HepG2 (cell line): Measurements from ENCODE around the gene ZNF526. TPM values are rescaled to one million over a fixed set of nuclear protein-coding genes. Genes with fewer than 3 reads are reported as not detected.

Experiments used
- ATAC-seq: fragments of 200-7000 bp; cut with Tn5 transposase; 3 replicates; pipeline ENCODE4 v1.9.1; 2020; ENCODE audit warnings: mild to moderate bottlenecking, moderate library complexity
- BruUV-seq: library from RNA; stranded (reverse); fragments of 400-500 nt; replicated peaks from 2 replicates; lab custom pipeline; 2021; lab: Mats Ljungman, UMichigan
- CTCF ChIA-PET: fragments of 300-600 bp; formaldehyde crosslinking; extraction: SDS; loops from one replicate; lab custom pipeline; 2021; ENCODE audit warnings: low total read pairs, inconsistent platforms, low intra/inter-chr PET ratio; lab: Yijun Ruan, JAX
- POLR2A ChIA-PET: fragments of 350-600 bp; sonication (Branson Sonifier 250); formaldehyde crosslinking; loops from one replicate; lab custom pipeline; 2020; ENCODE audit warnings: antibody characterized with exemption, inconsistent platforms; lab: Yijun Ruan, JAX
- DNase-seq: peaks from one replicate; pipeline ENCODE4 v3.0.0-alpha.2; 2015; ENCODE audit warnings: low spot score
- FAIRE-seq: peaks from 3 replicates; lab custom pipeline; 2011; peaks lifted over from hg19 to GRCh38; lab: Jason Lieb, UNC
- H2AFZ ChIP-seq: one replicate; pipeline ENCODE4 v1.6.1; 2011; ENCODE audit warnings: low read length, inconsistent platforms
- H3K27ac ChIP-seq: fragments of 300-600 bp; 3 replicates; pipeline ENCODE4 v1.8.0; 2011; ENCODE audit warnings: mixed run types, mild to moderate bottlenecking, mixed read lengths, low read length, inconsistent platforms; ENCODE audit not compliant: insufficient read depth; ENCODE audit errors: extremely low read length
- H3K27me3 ChIP-seq, 2 experiments: fragments of 200-600 bp in 1 of 2; 2 replicates in 1 of 2; 3 replicates in 1 of 2; pipeline versions ENCODE4 v1.6.0 to v1.8.0; 2011; ENCODE audit warnings: low read length in 2 of 2, mild to moderate bottlenecking in 2 of 2, moderate library complexity in 2 of 2, inconsistent platforms in 1 of 2; ENCODE audit not compliant: insufficient read depth in 2 of 2, control insufficient read depth in 1 of 2
- H3K36me3 ChIP-seq, 2 experiments: fragments of 200-600 bp in 1 of 2; replicated peaks in 1 of 2; 2 replicates in 1 of 2; 3 replicates in 1 of 2; pipeline versions ENCODE4 v1.5.1 to v1.8.0; 2011; ENCODE audit warnings: low read length in 2 of 2, inconsistent platforms in 1 of 2; ENCODE audit not compliant: insufficient read depth in 2 of 2, control insufficient read depth in 1 of 2
- H3K4me1 ChIP-seq: 2 replicates; pipeline ENCODE4 v1.5.1; 2012; ENCODE audit warnings: low read length, inconsistent platforms; ENCODE audit not compliant: insufficient read depth
- H3K4me2 ChIP-seq: 2 replicates; pipeline ENCODE4 v1.6.0; 2011; ENCODE audit warnings: low read depth, low read length, inconsistent platforms
- H3K4me3 ChIP-seq, 3 experiments: fragments of 200-600 bp in 1 of 3; sonication (generic), shearing (Covaris generic) in 1 of 3; replicated peaks in 1 of 3; 2 replicates each; pipeline ENCODE4 v1.5.1; 2011 to 2016; ENCODE audit warnings: low read length in 3 of 3, inconsistent platforms in 2 of 3, low read depth in 2 of 3, mild to moderate bottlenecking in 2 of 3, control low read depth in 1 of 3, mixed read lengths in 1 of 3; ENCODE audit not compliant: insufficient read depth in 1 of 3
- H3K79me2 ChIP-seq: one replicate; pipeline ENCODE4 v1.6.1; 2011; ENCODE audit warnings: low read length, inconsistent platforms; ENCODE audit not compliant: insufficient read depth
- H3K9ac ChIP-seq: 2 replicates; pipeline ENCODE4 v1.6.0; 2011; ENCODE audit warnings: mild to moderate bottlenecking, low read depth, low read length, inconsistent platforms; ENCODE audit not compliant: insufficient read depth
- H3K9me3 ChIP-seq: 2 replicates; pipeline ENCODE4 v1.5.1; 2012; ENCODE audit warnings: mild to moderate bottlenecking, low read length
- H4K20me1 ChIP-seq: 2 replicates; pipeline ENCODE4 v1.6.0; 2011; ENCODE audit warnings: inconsistent platforms, mild to moderate bottlenecking, low read length, moderate library complexity; ENCODE audit not compliant: insufficient read depth
- CENPX ChIP-seq: sonication (generic); formaldehyde crosslinking; IDR thresholded peaks from 2 replicates; pipeline ENCODE4 v1.9.0; 2021; ENCODE audit warnings: mild to moderate bottlenecking, missing genetic modification reagents, moderate library complexity
- EHMT2 ChIP-seq: fragments of 200-600 bp; sonication (generic); IDR thresholded peaks from 2 replicates; pipeline ENCODE4 v1.7.0; 2017; ENCODE audit warnings: antibody characterized with exemption, low read depth, low read length, borderline replicate concordance
- FOSL1 ChIP-seq: sonication (generic); formaldehyde crosslinking; IDR thresholded peaks from 2 replicates; pipeline ENCODE4 v1.9.0; 2021; ENCODE audit warnings: missing genetic modification reagents, borderline replicate concordance
- MBD4 ChIP-seq: IDR thresholded peaks from 2 replicates; pipeline ENCODE4 v1.6.1; 2012; ENCODE audit warnings: low read length, inconsistent platforms, borderline replicate concordance
- MBNL3 ChIP-seq: fragments of 250-450 bp; sonication (Bioruptor Pico); conservative IDR thresholded peaks from 2 replicates; pipeline ENCODE4 v1.8.0; 2022; ENCODE audit warnings: mild to moderate bottlenecking, inconsistent platforms
- RELA ChIP-seq: sonication (generic); formaldehyde crosslinking; IDR thresholded peaks from 2 replicates; pipeline ENCODE4 v1.4.0; 2020; ENCODE audit warnings: missing genetic modification reagents
- STAT5B ChIP-seq: sonication (generic); formaldehyde crosslinking; IDR thresholded peaks from 2 replicates; pipeline ENCODE4 v1.4.0; 2020; ENCODE audit warnings: missing genetic modification reagents
- ZNF557 ChIP-seq: sonication (generic); formaldehyde crosslinking; IDR thresholded peaks from 2 replicates; pipeline ENCODE4 v1.4.0; 2020; ENCODE audit warnings: missing genetic modification reagents
- ZNF766 ChIP-seq: sonication (generic); formaldehyde crosslinking; IDR thresholded peaks from 2 replicates; pipeline ENCODE4 v1.5.0; 2020; ENCODE audit warnings: missing genetic modification reagents, borderline replicate concordance
- whole genome bisulfite sequencing: methylation state at CpG from one replicate; pipeline ENCODE4 v1.1.6; 2017; ENCODE audit warnings: low lambda C conversion rate; 5-methylcytosine and 5-hydroxymethylcytosine counted together
- in situ Hi-C: cut with HindIII; loops from 2 replicates; pipeline ENCODE4 v1.10.0; 2017; ENCODE audit warnings: low pct_unique_long_range_greater_than_20kb; ENCODE audit not compliant: extremely low pct_ligation_motif_present
- intact Hi-C: fragments of 100-400 bp; cut with micrococcal nuclease; formaldehyde crosslinking; loops from one replicate; pipeline ENCODE4 v1.10.0; 2022; ENCODE audit not compliant: unreplicated experiment
- polyA plus RNA-seq, 8 experiments: library from polyadenylated mRNA; depleted of rRNA in 3 of 8; stranded (reverse) in 7 of 8; unstranded in 1 of 8; fragments of >200 nt; fragmentation: Illumina TruSeq in 4 of 8; extraction: Trizol in 4 of 8; gene quantifications; 2 replicates each; pipeline versions ENCODE4 v1.2.1 to v1.2.3, GENCODE V29; 2011 to 2016; ENCODE audit warnings: low read depth in 4 of 8, missing spikeins in 1 of 8, mixed read lengths in 1 of 8; ENCODE audit not compliant: insufficient read depth in 1 of 8
- total RNA-seq, 5 experiments: library from RNA; depleted of rRNA; stranded (reverse); fragments of >200 nt; fragmentation: Illumina TruSeq; extraction: Trizol; gene quantifications; 2 replicates each; pipeline ENCODE4 v1.2.3, GENCODE V29; 2016; ENCODE audit warnings: low read depth in 1 of 5
- TF ChIP-seq, protein P1 (sequence below), 2 experiments: sonication (generic) in 1 of 2; formaldehyde crosslinking in 1 of 2; IDR thresholded peaks; 2 replicates each; pipeline versions ENCODE4 v1.4.0 to v1.6.1; 2018 to 2020; ENCODE audit warnings: missing genetic modification reagents in 2 of 2, borderline replicate concordance in 1 of 2, low read depth in 1 of 2, mild to moderate bottlenecking in 1 of 2, missing biosample characterization in 1 of 2

ZNF526 gene
- total and polyA plus RNA-seq, 2 of the 13 experiments (the other 11 are each of a cell fraction or from before 2014, with no cell fraction given): 3.3 to 8.4 TPM

GRCh38 chr19:42235181-42235580 lies 15.1 kb downstream of the ZNF526 start:
- no peak overlapping the region for H3K4me2 ChIP-seq
- H3K79me2 ChIP-seq: peaks cover 3% of the 10 kb centered on the region
- no peak overlapping the region for H3K4me3 ChIP-seq
- no peak for DNase-seq
- WGBS: 97% methylated on average over 3 of the region's 5 CpGs
- H3K36me3 ChIP-seq: peaks cover 21 to 74% of the 10 kb centered on the region in 2 experiments; a peak in 4 of 5 replicates
- no peak overlapping the region for H3K9ac ChIP-seq
- peaks cover 22% of the 10 kb centered on the region for H3K4me1 ChIP-seq
- no peak for TF ChIP-seq STAT5B (CRISPR knock-in tag)
- no peak for TF ChIP-seq ZNF557 (CRISPR knock-in tag)
- TF ChIP-seq ZNF766 (CRISPR knock-in tag): no peak
- TF ChIP-seq EHMT2: no peak
- no peak for TF ChIP-seq CENPX (CRISPR knock-in tag)
- no peak for TF ChIP-seq RELA
- TF ChIP-seq, protein P1, sequence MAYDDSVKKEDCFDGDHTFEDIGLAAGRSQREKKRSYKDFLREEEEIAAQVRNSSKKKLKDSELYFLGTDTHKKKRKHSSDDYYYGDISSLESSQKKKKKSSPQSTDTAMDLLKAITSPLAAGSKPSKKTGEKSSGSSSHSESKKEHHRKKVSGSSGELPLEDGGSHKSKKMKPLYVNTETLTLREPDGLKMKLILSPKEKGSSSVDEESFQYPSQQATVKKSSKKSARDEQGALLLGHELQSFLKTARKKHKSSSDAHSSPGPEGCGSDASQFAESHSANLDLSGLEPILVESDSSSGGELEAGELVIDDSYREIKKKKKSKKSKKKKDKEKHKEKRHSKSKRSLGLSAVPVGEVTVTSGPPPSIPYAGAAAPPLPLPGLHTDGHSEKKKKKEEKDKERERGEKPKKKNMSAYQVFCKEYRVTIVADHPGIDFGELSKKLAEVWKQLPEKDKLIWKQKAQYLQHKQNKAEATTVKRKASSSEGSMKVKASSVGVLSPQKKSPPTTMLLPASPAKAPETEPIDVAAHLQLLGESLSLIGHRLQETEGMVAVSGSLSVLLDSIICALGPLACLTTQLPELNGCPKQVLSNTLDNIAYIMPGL (CRISPR knock-in tag; IDR thresholded peaks at IDR 0.05; ENCODE audit: borderline replicate concordance in 1 of 2, low read depth in 1 of 2): no peak
- TF ChIP-seq MBNL3 (CRISPR knock-in tag): no peak
- TF ChIP-seq MBD4: no peak
- no peak for TF ChIP-seq FOSL1 (CRISPR knock-in tag)
- intact Hi-C loops (no loop called here), in situ Hi-C loops (no loop called here)
- no peaks in the 10 kb centered on the region for H3K9me3 ChIP-seq
- no peaks in the 10 kb centered on the region for H3K27me3 ChIP-seq
- H3K27ac ChIP-seq: no peak overlapping the region
- CTCF ChIA-PET: no interaction called here
- no peak for FAIRE-seq
- H2AFZ ChIP-seq: no peak overlapping the region
- no TSS peak for BruUV-seq
- ATAC-seq: no peak
- no peaks in the 10 kb centered on the region for H4K20me1 ChIP-seq
- POLR2A ChIA-PET: interaction anchor here (1.7 to 4.0 kb wide), 2 partner anchors 8 to 15 kb away, joined by 7 to 21 read pairs; partner anchors contain the start of genes GSK3A and ZNF526
